HG02759 (cell line): ENCODE results near the gene OR4D6.

Source experiments
- ATAC-seq: cut with Tn5 transposase; IDR thresholded peaks from one replicate; pipeline ENCODE4 v1.9.1; 2021; ENCODE audit warnings: mild to moderate bottlenecking, moderate library complexity; ENCODE audit not compliant: unreplicated experiment

Gene OR4D6

GRCh38 chr11:59503276-59503675 is 46.5 kb downstream of the OR4D6 start, which contains the start of gene OR4D11:
Gene OR4D11, plus strand, starts transcription at chr11:59503576. Its CDS starts 0 bp downstream, at chr11:59503576.
- no peak for ATAC-seq
